Stimulated activated CD8-positive, alpha-beta memory T cell treated with anti-CD3 and anti-CD28 coated beads, Interleukin-7, amount 100 ng/mL, for 24 hours (primary cell): ENCODE results near the gene TNXB.
"Not testable (repeated sequence)": the region's sequence is repeated elsewhere in the genome, so short reads cannot be mapped to it uniquely, and the experiment has no call there.

Experiments used
- DNase-seq: peaks from one replicate; pipeline ENCODE4 v3.0.0-alpha.2; 2020; ENCODE audit warnings: low read depth

Gene TNXB

GRCh38 chr6:32112431-32112980 is 3.4 kb upstream of the TNXB start:
- DNase-seq: no peak

DNA sequence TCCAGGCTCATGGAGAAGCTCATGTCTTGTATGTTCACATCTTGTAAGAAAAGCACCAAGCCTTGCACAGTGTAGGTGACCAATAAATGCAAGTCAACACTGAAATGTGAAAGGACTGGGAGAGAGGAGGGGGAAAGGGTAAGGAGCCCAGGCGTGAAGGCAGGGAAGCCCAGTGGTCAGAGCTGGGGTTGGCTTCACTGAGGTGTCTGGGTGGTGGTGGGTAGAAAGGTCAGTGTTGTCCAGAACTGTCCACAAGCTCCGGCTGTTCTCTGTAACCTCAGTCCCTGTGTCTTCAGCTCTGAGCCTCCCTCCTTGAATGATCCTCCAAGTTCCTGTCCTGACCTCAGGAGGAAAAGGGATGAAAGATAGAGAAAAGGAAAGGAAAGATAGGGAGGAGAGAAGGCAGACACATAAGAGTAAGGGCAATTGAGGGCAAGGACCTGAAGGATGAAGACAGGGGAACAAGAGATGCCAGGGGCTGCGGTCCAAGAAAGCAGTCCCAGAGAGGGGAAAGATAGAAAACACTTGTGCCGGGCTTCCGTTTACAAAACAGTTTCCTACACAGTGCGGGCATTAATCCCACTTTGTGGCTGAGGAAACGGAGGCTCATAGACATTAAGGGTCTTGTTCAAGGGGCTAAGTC is 2.4 kb upstream of the TNXB start:
- DNase-seq: no peak

- no peak for DNase-seq
Measured at GRCh38 chr6:32110632-32111031, 1.5 kb upstream of the TNXB start.

- no peak for DNase-seq
Measured at GRCh38 chr6:32109765-32110160, 625 bp upstream of the TNXB start.

DNA sequence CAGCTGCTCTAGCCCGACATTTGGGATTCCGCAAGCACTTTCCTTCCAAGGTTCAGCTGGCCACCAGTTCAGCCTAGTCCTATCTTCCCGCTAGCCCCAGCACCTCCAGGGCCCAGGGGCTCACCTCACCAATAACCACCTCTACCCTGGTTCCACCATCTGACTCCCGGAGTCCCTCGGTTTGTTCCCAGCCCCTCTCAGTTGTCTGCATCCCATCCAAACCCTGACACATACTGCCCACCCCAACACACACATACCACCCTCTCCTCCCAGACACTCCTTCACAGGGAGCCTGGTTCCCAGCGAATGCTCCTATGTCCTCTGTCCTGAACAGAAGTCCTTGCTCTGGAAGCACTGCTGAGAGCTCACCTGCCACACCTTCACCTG is 418 bp downstream of the TNXB start:
- no peak for DNase-seq

DNA sequence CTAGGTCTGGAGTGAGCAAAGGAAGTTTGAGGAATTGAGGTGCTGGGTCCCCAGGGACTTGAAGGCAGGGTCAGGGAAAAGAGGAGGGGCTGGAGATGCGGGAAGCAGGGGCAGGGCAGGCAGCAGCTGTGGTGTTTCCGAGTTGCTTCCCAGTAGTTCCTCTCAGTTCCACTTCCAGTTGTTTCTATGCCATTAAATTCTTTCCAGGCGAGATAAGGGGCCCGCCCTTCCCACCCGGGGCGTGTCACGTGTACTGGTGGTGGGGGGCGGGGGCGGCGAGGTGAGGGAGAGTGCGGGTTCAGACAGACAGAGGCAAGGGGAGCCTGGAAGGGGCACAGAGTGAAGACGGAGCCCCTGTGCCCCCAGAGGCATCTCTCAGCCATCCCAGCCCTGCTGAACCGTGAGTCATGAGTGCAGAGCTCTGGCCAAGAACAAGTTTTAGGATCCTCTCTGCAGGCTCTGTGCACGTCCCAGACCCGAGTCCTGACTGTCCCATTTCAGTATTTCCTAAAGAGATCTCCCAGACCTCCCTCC is 977 bp downstream of the TNXB start:
- DNase-seq: no peak

DNA sequence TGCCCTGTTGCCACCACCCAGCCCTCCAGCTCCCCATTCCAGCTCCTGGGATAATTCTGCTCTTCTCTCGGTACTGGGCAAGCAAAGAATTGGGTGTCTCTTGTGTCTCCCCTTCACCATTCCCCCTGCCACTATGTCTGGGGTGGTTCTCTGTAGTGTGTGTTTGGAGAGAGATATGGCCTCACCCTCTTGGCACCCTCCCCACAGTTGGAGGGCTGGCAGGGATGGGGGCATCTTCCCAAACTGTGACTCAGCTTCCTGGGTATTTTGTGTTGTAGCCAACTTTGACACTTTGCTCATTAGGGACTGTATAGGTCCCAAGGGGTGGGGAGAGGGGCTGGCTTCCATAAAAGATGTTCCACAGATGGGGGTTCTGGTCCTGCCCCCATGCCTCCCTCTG is 1.7 kb downstream of the TNXB start:
- DNase-seq: no peak

DNA sequence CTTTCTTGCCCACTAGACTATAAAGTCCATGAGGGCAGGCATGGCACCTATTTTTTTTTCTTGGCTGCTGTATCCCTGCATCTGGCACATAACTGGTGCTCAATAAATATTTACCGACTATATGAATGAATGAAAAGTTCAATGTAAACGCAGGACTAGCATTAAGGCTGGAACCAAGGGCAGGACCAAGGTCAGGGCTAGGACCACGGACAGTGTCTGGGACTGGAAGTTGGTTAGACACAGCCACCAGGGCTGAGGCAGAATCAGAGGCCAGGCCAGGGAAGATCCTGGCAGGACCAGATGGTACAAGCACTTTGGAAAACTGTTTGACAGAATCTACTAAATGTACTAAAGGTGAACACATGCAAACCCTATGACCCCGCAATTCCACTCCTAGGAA is 3.7 kb downstream of the TNXB start:
- DNase-seq: no peak

- no peak for DNase-seq
Measured at GRCh38 chr6:32102255-32102654, 6.9 kb downstream of the TNXB start.

GRCh38 chr6:32100251-32100650 is 8.9 kb downstream of the TNXB start:
- not testable (repeated sequence) for DNase-seq

GRCh38 chr6:32097364-32097763 is 11.8 kb downstream of the TNXB start:
- no peak for DNase-seq

- no peak for DNase-seq
Measured at GRCh38 chr6:32096394-32097258, 12.5 kb downstream of the TNXB start.

DNA sequence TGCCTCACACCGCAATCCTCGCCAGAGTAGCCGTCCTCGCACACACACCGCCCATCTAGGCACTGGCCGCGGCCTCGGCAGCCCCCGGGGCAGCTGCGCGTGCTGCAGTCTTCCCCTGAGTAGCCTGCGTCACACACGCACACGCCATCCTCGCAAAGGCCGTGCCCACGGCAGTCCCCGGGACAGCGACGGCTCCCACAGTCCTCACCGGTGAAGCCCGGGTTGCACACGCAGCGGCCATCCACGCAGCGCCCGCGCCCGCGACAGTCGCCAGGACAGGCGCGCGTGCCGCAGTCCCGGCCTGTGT is 13.1 kb downstream of the TNXB start:
- DNase-seq: no peak

GRCh38 chr6:32095338-32096086 is 13.6 kb downstream of the TNXB start:
- DNase-seq: no peak

- no peak for DNase-seq
Measured at GRCh38 chr6:32092760-32093497, 16.2 kb downstream of the TNXB start.

GRCh38 chr6:32089082-32089828 is 19.9 kb downstream of the TNXB start:
- DNase-seq: no peak

- DNase-seq: no peak
Measured at GRCh38 chr6:32088487-32089049, 20.6 kb downstream of the TNXB start.

GRCh38 chr6:32087574-32088486 is 21.3 kb downstream of the TNXB start:
- DNase-seq: peak; percentile 40

- no peak for DNase-seq
Measured at GRCh38 chr6:32086661-32087573, 22.2 kb downstream of the TNXB start.
